NCI-H774 (cell line): ENCODE results near the gene PCDH9.

Source experiments
- DNase-seq: peaks from one replicate; lab custom pipeline; 2025; lab: John Stamatoyannopoulos, UW

Gene PCDH9, protein sequence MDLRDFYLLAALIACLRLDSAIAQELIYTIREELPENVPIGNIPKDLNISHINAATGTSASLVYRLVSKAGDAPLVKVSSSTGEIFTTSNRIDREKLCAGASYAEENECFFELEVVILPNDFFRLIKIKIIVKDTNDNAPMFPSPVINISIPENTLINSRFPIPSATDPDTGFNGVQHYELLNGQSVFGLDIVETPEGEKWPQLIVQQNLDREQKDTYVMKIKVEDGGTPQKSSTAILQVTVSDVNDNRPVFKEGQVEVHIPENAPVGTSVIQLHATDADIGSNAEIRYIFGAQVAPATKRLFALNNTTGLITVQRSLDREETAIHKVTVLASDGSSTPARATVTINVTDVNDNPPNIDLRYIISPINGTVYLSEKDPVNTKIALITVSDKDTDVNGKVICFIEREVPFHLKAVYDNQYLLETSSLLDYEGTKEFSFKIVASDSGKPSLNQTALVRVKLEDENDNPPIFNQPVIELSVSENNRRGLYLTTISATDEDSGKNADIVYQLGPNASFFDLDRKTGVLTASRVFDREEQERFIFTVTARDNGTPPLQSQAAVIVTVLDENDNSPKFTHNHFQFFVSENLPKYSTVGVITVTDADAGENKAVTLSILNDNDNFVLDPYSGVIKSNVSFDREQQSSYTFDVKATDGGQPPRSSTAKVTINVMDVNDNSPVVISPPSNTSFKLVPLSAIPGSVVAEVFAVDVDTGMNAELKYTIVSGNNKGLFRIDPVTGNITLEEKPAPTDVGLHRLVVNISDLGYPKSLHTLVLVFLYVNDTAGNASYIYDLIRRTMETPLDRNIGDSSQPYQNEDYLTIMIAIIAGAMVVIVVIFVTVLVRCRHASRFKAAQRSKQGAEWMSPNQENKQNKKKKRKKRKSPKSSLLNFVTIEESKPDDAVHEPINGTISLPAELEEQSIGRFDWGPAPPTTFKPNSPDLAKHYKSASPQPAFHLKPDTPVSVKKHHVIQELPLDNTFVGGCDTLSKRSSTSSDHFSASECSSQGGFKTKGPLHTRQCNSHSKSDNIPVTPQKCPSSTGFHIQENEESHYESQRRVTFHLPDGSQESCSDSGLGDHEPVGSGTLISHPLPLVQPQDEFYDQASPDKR (N-terminal part only)

DNA sequence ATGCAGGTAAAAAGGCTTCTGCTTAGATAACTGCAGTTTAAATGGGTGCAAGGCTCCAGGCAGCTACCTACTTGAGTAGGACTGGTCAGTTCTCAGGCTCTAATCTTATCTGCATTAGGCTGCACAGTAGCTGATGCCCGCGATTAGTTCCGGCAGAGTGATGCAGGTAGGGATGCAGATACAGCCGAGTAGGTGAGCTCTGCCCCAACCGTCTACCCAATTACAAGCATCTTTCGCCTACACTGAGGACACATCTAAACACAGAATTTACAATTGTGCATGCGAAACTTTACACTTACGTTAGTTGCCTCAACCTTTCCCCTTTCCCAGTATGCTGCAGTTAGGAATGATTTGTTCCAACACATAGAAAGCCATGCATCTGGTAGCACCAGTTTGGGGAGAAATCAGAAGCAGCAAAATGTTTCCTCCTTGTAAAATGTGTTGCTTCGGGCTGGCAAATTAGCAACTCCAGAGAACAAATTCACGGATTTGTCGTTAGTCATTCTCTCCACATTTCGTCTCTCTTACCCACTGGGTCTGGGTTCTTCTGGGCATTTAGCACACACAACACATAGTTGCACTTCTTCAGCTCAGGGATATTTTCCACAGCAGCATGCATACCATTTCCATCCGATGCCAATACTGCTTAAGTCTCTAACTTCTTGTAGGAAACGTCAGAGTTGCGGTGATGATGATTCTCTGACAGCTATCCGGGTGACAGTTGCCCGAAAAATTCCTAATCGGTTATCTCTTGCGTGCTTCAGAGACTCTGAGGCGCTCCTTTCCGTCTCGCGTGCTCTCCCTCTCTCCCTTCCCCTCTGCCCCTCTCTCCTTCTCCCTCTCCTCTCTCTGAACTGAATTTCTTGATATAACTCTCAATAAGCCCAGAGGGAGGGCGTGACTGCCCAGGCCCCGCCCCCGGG, at the start of gene PCDH9:
Gene PCDH9 (minus strand): TSS at position 856 of the 923 bp plus-strand sequence. CDS start 1,896 bp downstream, outside the sequence.
- no peak for DNase-seq

GRCh38 chr13:67278235-67278634, 48.1 kb upstream of the PCDH9 start:
- no peak for DNase-seq

GRCh38 chr13:67277581-67277980, 47.4 kb upstream of the PCDH9 start:
- DNase-seq, result no peak

DNA sequence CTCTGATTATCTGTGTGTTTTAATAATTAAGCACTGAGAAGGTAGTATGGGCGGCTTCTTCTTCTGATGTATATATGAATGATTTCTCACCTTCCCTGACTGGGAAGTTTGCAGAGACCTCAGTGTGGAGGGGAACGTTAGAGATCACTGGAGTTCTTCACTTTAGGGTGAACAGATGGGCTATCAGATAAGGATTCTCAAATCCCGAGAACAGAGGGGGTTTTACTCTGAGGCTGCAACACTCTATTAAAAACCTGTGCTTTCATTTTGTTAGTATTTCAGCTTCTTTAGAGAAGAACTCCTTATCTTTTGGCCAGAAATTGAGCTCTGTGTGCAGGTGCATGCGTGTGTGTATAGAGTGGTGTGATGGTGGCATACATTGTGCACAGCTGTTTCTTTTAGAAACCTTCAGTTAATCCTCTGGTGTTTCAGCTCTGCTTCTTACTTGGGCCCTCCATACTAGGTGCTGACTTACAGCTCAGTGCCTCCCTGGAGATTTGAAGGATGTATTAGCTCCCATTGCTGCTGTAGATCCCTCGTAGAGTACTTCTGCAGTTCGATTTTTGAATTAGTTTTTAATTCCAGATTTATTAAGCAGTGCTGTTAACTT, 45.3 kb upstream of the PCDH9 start:
- no peak for DNase-seq

DNA sequence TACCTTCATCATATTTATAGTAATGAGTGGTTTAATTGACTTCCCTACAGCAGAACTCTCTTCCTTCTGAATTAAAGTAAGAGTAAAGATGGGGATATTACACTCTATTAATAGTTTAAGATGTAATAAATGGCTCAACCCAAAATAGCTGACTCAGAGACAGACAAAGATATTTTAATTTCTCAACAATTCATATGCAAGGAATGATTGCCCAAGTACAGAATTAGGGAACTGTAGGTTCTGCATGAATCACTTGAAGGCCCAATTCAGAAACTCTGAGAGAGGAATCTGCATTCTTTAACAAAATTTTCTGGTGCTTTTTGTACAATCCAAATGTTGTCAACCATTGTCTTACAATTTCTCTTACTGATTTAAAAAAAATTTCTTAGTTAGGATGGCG, 42.9 kb upstream of the PCDH9 start:
- no peak for DNase-seq

DNA sequence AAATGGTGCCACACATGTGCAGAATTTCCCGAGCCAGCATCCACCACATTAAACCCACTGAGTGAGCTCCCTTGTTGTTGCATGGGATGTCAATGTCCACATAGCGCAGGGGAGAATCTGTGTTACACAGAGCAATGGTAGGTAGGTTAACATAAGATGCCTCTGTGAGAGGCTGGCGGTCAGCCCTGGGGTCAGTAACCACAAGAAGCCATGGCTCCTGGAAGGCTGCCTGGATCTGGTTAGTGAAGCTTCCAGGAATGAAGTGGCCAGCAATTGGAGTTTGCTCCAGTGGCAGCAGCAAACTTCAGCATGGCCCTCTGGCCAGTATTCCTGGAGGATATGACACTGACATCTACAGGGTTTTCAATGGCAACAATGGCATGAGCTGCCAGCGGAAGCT, 37.0 kb upstream of the PCDH9 start:
- DNase-seq, result no peak

- no peak for DNase-seq
Observed at GRCh38 chr13:67259208-67259607, 29.1 kb upstream of the PCDH9 start.

- no peak for DNase-seq
Observed at GRCh38 chr13:67258482-67258881, 28.3 kb upstream of the PCDH9 start.

DNA sequence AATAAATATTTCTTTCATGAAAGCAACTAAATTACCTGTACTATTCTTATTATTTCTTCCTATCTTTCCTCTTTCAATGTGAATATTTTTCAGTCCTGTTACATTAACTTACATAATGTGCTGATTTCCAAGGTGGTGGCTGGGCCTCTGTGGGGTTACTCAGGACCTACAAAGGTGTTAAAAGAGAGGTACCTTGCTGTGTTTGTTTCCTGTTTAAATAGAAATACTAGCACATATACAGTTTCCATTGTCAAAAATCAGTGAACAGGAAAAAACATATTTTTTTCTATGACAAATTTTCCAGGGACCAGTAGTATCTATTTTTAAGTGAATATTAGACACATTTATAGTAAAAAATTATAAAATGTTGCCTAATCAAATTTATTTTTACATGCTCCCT, 8.7 kb upstream of the PCDH9 start:
- no peak for DNase-seq

DNA sequence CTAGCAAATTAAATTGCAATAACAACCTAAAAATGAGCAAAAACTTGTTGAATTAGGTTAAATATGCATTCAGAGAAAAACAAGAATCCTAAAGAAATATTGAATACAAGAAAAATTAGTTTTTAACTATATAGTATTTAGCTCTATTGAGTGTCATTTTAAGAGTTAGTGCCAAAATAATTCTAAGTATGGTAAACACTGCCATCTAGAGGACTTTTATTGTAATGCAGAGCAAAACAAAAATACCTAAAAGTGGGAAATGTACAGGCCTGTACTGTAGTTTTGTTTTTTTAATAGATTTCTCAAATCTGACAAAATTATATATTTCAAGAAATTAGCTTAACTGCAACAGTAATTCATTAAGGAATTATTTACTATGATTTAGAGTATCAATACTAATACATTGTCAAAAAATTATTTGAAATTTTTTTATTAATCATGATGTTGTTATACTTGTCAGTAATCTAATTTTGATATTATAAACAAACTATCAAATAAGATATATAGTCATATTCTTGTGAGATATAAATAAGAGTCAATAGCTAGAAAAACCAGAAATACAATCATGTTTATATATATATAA, 8.2 kb upstream of the PCDH9 start:
- DNase-seq, result no peak

GRCh38 chr13:67235265-67235664, 5.1 kb upstream of the PCDH9 start:
- DNase-seq, result no peak

DNA sequence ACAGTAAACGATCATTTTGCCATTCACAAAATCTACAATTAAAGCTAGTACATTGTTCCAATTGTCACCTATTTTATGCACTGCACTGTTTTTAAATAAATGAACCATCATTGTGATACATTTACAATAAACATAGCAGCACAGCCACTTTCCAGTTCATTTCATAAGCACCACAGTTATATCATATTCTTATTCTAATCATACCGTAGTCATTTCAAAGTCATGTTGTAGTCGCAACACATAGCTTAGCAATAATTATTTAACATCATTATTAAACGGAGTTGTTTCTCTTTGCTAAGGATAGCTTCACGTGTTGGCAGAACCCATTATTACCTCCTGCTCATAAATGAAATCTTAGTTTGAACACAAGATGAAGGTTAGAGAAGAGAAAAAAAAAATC, 2.2 kb upstream of the PCDH9 start:
- no peak for DNase-seq

DNA sequence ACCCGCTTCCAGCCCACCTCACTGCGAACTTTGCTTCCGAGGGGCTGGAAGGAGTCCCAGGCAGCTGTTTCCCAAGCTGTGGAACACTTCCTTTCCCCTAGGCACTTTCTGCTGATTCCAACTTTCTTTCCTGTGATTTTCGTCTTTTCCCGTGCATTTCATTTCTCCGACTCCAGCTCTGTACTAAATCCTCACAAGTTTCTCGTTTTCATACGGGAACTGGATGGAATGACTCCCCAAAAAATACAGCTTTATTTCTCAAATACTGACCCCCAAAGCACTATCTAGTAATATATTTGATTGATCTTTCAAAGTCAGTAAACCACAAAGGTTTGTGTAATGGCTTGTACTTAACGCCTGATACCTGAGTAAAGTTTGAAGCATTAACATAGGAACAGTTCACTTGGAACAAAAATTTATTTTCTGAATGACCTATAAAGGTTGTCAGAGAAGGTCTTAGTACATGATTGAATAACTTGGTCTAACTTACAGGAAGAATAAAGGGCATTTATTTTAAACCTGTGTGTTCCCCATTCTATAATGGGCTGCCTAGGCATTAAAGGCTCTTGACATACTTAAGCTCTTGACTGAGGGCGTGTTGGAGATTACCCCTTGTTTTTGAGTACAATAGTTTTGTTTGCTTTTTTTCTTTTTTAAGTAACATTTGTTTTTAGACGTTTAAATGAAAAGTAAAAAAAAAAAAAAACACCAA, 1.3 kb upstream of the PCDH9 start:
- DNase-seq, result peak; percentile 2

DNA sequence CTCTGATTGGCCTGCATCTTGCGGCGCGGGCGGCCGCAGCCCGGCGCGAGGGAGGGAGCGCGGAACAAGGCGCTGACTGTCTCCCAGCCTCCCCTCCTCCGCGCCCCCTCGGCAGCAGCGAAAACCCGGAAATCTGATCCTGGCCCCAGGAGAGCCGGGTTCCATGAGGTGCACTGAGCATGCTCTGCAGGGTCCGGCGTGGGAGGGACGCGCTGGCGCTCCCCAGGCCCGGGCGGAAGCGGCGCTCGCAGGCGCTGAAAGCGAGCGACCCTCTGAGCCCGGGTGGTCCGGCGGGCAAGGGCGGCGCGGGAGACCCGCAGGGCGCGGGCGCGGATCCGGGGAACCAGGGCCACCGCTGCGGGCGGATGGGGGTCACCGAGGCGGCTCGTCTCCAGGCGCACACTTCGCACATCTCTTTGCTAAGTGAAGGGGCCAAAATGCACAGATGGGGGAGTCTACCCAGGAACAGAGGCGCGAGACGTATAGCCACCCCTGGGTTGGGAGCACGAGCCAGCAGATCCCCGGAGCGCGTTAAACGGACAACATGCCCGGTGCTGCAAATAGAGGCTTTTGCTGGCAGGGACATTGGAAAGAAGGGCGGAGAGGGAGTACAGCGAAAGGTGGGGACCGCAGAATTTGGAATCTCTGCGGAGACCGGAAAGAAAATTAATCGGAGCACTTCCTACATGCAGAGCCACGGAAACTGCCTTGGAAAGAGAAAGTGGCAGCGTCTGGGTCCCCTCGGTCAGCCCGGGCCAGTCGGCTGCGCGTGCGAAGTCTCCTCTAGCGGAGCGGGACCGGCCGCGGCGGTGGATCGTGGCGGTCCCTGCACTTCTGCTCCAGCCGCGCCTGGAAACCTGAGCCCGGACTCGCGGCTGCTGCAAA, 510 bp upstream of the PCDH9 start:
- DNase-seq, result peak; percentile 80

- DNase-seq, result no peak
Observed at GRCh38 chr13:67228916-67229315, 1.2 kb downstream of the PCDH9 start.

DNA sequence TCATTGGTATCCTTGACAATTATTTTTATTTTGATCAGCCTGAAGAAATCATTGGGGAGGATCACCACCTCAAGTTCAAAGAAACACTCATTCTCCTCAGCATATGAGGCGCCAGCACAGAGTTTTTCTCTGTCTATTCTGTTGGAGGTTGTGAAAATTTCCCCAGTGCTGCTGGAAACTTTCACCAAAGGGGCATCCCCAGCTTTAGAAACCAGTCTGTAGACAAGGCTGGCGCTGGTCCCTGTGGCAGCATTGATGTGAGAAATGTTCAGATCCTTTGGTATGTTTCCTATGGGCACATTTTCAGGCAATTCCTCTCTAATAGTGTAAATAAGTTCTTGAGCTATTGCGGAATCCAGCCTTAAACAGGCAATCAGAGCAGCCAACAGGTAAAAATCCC, 2.1 kb downstream of the PCDH9 start:
- DNase-seq, result no peak

GRCh38 chr13:67227131-67227983, 2.8 kb downstream of the PCDH9 start:
- no peak for DNase-seq

DNA sequence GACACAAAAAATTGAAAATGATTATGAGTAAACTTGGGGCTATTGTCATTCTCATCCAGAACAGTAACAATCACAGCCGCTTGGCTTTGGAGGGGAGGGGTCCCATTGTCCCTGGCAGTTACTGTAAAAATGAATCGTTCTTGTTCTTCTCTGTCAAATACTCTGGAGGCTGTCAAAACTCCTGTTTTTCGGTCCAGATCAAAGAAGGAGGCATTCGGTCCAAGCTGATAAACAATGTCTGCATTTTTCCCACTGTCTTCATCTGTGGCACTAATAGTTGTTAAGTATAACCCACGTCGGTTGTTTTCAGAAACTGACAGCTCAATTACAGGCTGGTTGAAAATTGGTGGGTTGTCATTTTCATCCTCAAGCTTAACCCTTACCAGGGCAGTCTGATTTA, 3.4 kb downstream of the PCDH9 start:
- no peak for DNase-seq
